HG02623 (cell line): ENCODE results near the gene PDE1C.

ENCODE experiments used
- ATAC-seq: cut with Tn5 transposase; IDR thresholded peaks from one replicate; pipeline ENCODE4 v1.9.1; 2021; ENCODE audit warnings: moderate library complexity; ENCODE audit not compliant: unreplicated experiment

Gene PDE1C

GRCh38 chr7:31734456-31734855 is 335.8 kb downstream of the PDE1C start:
- no peak for ATAC-seq

- ATAC-seq: no peak
These were observed 340.9 kb downstream of the PDE1C start for GRCh38 chr7:31729195-31729804.

- no peak for ATAC-seq
These were observed 345.5 kb downstream of the PDE1C start for GRCh38 chr7:31724696-31725095.

- no peak for ATAC-seq
These were observed 349.8 kb downstream of the PDE1C start for GRCh38 chr7:31720366-31720765.

- ATAC-seq: no peak
These were observed 353.9 kb downstream of the PDE1C start for GRCh38 chr7:31716355-31716754.

GRCh38 chr7:31710171-31710570 is 360.0 kb downstream of the PDE1C start:
- no peak for ATAC-seq

- ATAC-seq: no peak
These were observed 363.1 kb downstream of the PDE1C start for GRCh38 chr7:31707089-31707488.

GRCh38 chr7:31705377-31705776 is 364.8 kb downstream of the PDE1C start:
- no peak for ATAC-seq

GRCh38 chr7:31702354-31702753 is 367.9 kb downstream of the PDE1C start:
- no peak for ATAC-seq
